ENCODE results near the gene CACNA2D3. TPM values are rescaled to one million over a fixed set of nuclear protein-coding genes. Genes with fewer than 3 reads are reported as not detected.
A peak's percentile ranks its signal among the peaks of the same experiment; 100 is the strongest.

The CACNA2D3 gene
- total and polyA plus RNA-seq, 7 experiments from 2014 or later, result 0.27 to 4.1 TPM; not detected in 5

DNA sequence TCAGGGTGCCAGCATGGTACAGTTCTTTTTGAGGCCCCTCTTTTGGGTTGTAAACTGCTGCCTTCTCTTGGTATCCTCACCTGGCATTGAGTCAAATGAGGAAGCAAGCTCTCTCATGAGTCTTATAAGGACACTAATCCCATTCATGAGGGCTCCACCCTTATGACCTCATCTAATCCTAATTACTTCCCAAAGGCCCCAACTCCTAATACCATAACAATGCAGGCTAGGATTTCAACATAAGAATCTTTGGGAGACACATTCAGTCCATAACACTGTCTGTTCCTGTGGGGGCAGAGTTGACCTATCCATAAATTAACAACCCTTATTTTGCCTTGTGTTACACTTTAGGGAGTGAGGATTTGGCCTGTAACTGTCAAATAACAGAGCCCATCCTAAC is 527.2 kb downstream of the CACNA2D3 start:
- no peaks in the 10 kb centered on the region for H3K27me3 Mint-ChIP-seq
- ATAC-seq, result no peak

DNA sequence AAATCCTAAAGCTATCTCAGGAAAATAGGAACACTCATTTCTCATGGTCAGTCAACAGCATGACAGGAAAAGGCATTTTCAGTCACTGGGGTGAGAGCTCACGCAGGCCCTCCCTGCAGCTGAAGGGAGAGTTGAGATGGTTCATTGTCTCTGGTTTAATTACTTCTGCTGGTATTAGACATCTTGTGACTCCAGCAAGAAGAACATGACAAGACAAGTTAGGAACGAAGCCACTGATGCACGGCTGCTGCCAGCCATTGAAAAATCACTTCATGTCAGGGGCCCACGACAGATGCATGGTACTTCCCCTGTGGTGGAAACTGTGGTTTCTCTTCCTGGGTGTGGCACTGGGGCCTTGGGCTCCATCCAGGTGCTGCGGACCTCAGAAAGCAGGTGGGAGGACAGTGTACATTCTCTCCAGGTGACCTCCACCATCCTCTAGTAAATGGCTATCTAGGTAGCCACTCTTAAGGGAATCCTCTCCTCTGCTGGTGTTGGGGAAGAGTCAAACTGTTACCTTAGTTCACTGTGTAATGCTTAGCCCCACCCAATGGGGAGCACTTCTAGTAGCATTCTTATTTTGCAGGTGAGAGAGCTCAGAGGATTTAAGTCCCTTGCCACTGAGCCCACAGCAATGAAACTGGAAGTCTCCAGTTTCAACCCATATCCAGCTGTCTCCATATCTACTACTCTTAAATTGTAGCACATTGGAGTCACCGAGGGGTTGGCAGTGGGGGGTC is 531.3 kb downstream of the CACNA2D3 start:
- POLR2A ChIA-PET, result no interaction called here
- H3K9me3 ChIP-seq (ENCODE audit: control insufficient read depth in 2 of 3, low read length in 3 of 3), result no peaks in the 10 kb centered on the region
- intact Hi-C loops (cut with micrococcal nuclease), result no loop called here
- H3K4me1 ChIP-seq (ENCODE audit: control insufficient read depth in 2 of 2, insufficient read depth in 2 of 2, low read length in 2 of 2), result no peaks in the 10 kb centered on the region
- no peak overlapping the region for H3K27ac ChIP-seq (ENCODE audit: low read depth, low read length)
- Mint-ChIP-seq H3K4me1 (peaks cover 0 to 3% (median 0%) of the 10 kb centered on the region in 7 donors), H3K4me3 (no peak overlapping the region), H3K27ac (peak overlapping the region in 1 of 9 donors; percentile 55), H3K36me3 (no peaks in the 10 kb centered on the region), H3K27me3 (no peaks in the 10 kb centered on the region), H3K9me3 (peaks cover 0 to 15% (median 8%) of the 10 kb centered on the region in 11 donors)
- H3K36me3 ChIP-seq (ENCODE audit: control insufficient read depth in 2 of 3, insufficient read depth in 3 of 3, low read length in 3 of 3), result no peaks in the 10 kb centered on the region
- no peak for DNase-seq
- CTCF ChIA-PET, result no interaction called here
- H3K27me3 ChIP-seq (ENCODE audit: control insufficient read depth in 2 of 2, insufficient read depth in 2 of 2, low read length in 2 of 2), result no peaks in the 10 kb centered on the region
- no peak for ATAC-seq
- no peak overlapping the region for H3K4me3 ChIP-seq (ENCODE audit: low read length)

More for the DNA sequence above, 527.2 kb downstream of the CACNA2D3 start:
- Mint-ChIP-seq H3K36me3 (no peaks in the 10 kb centered on the region), H3K9me3 (peaks cover 0 to 26% (median 12%) of the 10 kb centered on the region in 11 donors), H3K4me1 (peaks cover 0 to 3% (median 0%) of the 10 kb centered on the region in 7 donors), H3K4me3 (no peak overlapping the region), H3K27ac (no peak overlapping the region)
- Histone ChIP-seq H3K4me3 (ENCODE audit: low read length) (no peak overlapping the region), H3K27ac (ENCODE audit: low read depth, low read length) (no peak overlapping the region), H3K4me1 (ENCODE audit: control insufficient read depth in 2 of 2, insufficient read depth in 2 of 2, low read length in 2 of 2) (no peaks in the 10 kb centered on the region), H3K36me3 (ENCODE audit: control insufficient read depth in 2 of 3, insufficient read depth in 3 of 3, low read length in 3 of 3) (no peaks in the 10 kb centered on the region), H3K27me3 (ENCODE audit: control insufficient read depth in 2 of 2, insufficient read depth in 2 of 2, low read length in 2 of 2) (no peaks in the 10 kb centered on the region), H3K9me3 (ENCODE audit: control insufficient read depth in 2 of 3, low read length in 3 of 3) (peaks cover 0 to 4% (median 0%) of the 10 kb centered on the region in 3 experiments)
- POLR2A ChIA-PET, result no interaction called here
- intact Hi-C loops (cut with micrococcal nuclease), result no loop called here
- no peak for DNase-seq
- CTCF ChIA-PET, result no interaction called here

DNA sequence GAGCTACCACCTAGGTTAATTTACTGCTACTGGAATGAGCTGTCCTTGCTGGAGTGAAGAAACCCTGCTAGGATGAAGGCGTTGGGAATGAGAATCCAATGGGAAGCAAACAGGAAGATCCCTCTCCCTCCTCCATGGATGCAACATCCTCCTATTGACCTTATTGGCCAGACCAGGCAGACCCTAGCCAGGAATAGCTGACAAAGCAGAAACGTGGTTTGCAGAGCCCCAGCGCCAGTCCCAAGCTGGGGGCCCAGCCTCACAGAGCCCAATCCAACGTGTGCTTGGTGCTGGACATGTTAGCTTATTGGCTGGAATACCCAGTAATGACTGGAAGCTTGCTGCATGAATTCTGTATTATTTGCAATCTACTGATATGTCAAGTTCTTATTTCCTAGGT is 532.4 kb downstream of the CACNA2D3 start:
- Histone ChIP-seq H3K4me3 (ENCODE audit: low read length) (no peak overlapping the region), H3K9me3 (ENCODE audit: control insufficient read depth in 2 of 3, low read length in 3 of 3) (no peaks in the 10 kb centered on the region), H3K27me3 (ENCODE audit: control insufficient read depth in 2 of 2, insufficient read depth in 2 of 2, low read length in 2 of 2) (no peaks in the 10 kb centered on the region), H3K36me3 (ENCODE audit: control insufficient read depth in 2 of 3, insufficient read depth in 3 of 3, low read length in 3 of 3) (no peaks in the 10 kb centered on the region), H3K4me1 (ENCODE audit: control insufficient read depth in 2 of 2, insufficient read depth in 2 of 2, low read length in 2 of 2) (no peaks in the 10 kb centered on the region), H3K27ac (ENCODE audit: low read depth, low read length) (no peak overlapping the region)
- H3K27ac Mint-ChIP-seq, result no peak overlapping the region
- ATAC-seq (no peak), DNase-seq (no peak)
- no peak overlapping the region for H3K4me3 Mint-ChIP-seq
- peaks cover 0 to 17% (median 6%) of the 10 kb centered on the region in 11 donors for H3K9me3 Mint-ChIP-seq
- H3K27me3 Mint-ChIP-seq, result no peaks in the 10 kb centered on the region
- CTCF ChIA-PET, result no interaction called here
- no peaks in the 10 kb centered on the region for H3K36me3 Mint-ChIP-seq
- H3K4me1 Mint-ChIP-seq, result peaks cover 0 to 3% (median 0%) of the 10 kb centered on the region in 7 donors
- POLR2A ChIA-PET, result no interaction called here
- intact Hi-C loops (cut with micrococcal nuclease), result no loop called here

DNA sequence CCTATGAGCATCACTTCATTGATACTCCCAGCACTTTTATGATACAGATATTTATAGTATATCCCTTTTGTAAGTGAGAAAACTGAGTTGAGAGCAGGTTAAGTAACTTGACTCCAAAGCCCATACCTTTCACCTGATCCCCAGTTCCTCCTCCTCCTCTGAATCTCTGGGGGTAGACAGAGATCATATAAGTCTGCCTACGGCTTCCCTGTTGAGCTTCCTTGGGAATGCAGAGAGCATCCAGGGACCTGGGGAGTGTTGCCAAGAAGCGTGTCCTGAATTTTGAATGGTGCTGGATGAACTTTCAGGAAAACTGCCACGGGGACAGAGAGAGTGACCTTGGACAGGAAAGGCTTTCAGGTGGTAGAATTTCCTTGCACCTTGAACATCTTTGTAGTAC is 537.0 kb downstream of the CACNA2D3 start:
- Mint-ChIP-seq H3K27ac (no peak overlapping the region), H3K27me3 (peaks cover 0 to 8% (median 0%) of the 10 kb centered on the region in 5 donors), H3K9me3 (peaks cover 0 to 7% (median 0%) of the 10 kb centered on the region in 11 donors), H3K4me1 (no peaks in the 10 kb centered on the region), H3K36me3 (peaks cover 0 to 5% (median 0%) of the 10 kb centered on the region in 5 donors), H3K4me3 (no peak overlapping the region)
- ATAC-seq (no peak), DNase-seq (no peak)
- Histone ChIP-seq H3K27me3 (ENCODE audit: control insufficient read depth in 2 of 2, insufficient read depth in 2 of 2, low read length in 2 of 2) (no peaks in the 10 kb centered on the region), H3K36me3 (ENCODE audit: control insufficient read depth in 2 of 3, insufficient read depth in 3 of 3, low read length in 3 of 3) (no peaks in the 10 kb centered on the region), H3K9me3 (ENCODE audit: control insufficient read depth in 2 of 3, low read length in 3 of 3) (no peaks in the 10 kb centered on the region), H3K4me1 (ENCODE audit: control insufficient read depth in 2 of 2, insufficient read depth in 2 of 2, low read length in 2 of 2) (no peaks in the 10 kb centered on the region), H3K4me3 (ENCODE audit: low read length) (no peak overlapping the region), H3K27ac (ENCODE audit: low read depth, low read length) (no peak overlapping the region)
- intact Hi-C loops (cut with micrococcal nuclease), result no loop called here
- ChIA-PET POLR2A (no interaction called here), CTCF (no interaction called here)

DNA sequence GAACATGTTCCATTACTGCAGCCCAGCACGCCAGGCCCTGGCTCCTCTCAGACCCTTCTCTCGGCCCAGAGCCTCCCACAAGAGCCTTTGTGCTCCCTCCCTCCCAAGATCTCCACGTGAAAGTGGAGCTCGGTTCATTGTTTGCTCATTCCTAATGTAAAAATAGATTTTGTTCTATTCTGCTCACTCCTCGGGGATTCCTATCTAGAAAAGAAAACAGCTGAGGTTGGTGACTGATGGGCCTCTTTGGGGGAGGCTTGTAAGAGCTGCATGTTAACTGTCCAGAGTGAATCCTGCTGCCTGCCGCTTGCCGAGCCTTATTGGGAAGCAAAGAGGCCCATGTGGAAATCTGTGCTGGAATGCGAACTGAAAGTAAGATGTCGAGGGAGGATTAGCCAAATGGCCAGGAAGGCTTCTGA is 538.4 kb downstream of the CACNA2D3 start:
- H3K27me3 ChIP-seq (ENCODE audit: control insufficient read depth in 2 of 2, insufficient read depth in 2 of 2, low read length in 2 of 2), result no peaks in the 10 kb centered on the region

DNA sequence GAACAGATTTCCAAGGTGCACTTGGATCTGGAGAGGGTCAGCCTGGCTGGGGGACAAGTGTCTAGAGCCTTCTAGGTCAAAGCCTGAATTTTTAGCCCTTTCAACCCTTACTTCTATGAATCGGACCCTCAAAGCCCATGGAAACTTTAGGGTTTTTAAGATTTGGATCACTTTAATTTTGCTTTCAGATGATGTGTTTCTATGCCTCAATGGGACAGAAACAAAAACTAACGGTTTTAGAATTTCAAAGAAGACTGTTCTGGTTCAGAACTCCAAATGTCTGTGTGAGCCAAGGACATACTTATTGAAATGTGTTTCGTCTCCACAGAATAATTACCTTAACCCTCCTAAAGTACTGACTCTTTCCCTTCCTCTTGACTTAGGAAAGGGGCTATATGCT is 538.8 kb downstream of the CACNA2D3 start:
- intact Hi-C loops (cut with micrococcal nuclease), result no loop called here
- no peak overlapping the region for H3K27ac Mint-ChIP-seq
- CTCF ChIA-PET, result no interaction called here

More for the DNA sequence above, 538.4 kb downstream of the CACNA2D3 start:
- H3K4me3 ChIP-seq (ENCODE audit: low read length), result no peak overlapping the region
- H3K9me3 ChIP-seq (ENCODE audit: control insufficient read depth in 2 of 3, low read length in 3 of 3), result no peaks in the 10 kb centered on the region
- H3K27ac Mint-ChIP-seq, result no peak overlapping the region
- peaks cover 0 to 5% (median 0%) of the 10 kb centered on the region in 5 donors for H3K36me3 Mint-ChIP-seq
- CTCF ChIA-PET, result no interaction called here
- H3K27ac ChIP-seq (ENCODE audit: low read depth, low read length), result no peak overlapping the region
- H3K36me3 ChIP-seq (ENCODE audit: control insufficient read depth in 2 of 3, insufficient read depth in 3 of 3, low read length in 3 of 3), result no peaks in the 10 kb centered on the region
- POLR2A ChIA-PET, result no interaction called here
- peaks cover 0 to 8% (median 0%) of the 10 kb centered on the region in 5 donors for H3K27me3 Mint-ChIP-seq
- peaks cover 0 to 7% (median 2%) of the 10 kb centered on the region in 11 donors for H3K9me3 Mint-ChIP-seq
- no peaks in the 10 kb centered on the region for H3K4me1 Mint-ChIP-seq
- intact Hi-C loops (cut with micrococcal nuclease), result no loop called here
- no peak for ATAC-seq
- DNase-seq, result no peak
- H3K4me1 ChIP-seq (ENCODE audit: control insufficient read depth in 2 of 2, insufficient read depth in 2 of 2, low read length in 2 of 2), result no peaks in the 10 kb centered on the region
- H3K4me3 Mint-ChIP-seq, result no peak overlapping the region

DNA sequence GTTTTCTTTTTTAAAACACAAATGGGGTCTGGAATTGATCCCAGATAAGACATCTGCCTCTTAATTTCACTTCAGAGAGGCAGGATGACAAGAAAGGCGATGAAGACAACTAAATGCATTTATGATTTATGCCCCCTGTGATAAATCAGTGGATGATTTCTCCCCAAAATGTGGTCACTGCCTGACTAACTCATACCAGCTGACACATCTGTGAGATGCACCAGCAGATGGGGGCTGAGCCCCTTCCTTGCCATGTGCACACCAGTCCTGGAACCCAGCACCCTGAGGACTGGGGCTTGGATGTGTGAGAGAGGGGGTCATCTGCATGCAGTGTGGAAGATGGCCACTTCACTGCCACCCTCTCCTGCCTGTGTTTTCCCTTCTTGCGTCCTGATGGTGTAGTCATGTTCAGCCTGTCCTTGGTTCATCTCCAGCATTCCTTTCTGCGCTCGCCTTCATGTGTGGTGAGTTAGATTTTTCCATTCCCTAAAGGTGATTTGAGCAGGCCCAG is 541.2 kb downstream of the CACNA2D3 start:
- ChIA-PET CTCF (no interaction called here), POLR2A (no interaction called here)
- H3K4me1 ChIP-seq (ENCODE audit: control insufficient read depth in 2 of 2, insufficient read depth in 2 of 2, low read length in 2 of 2), result no peaks in the 10 kb centered on the region
- DNase-seq, result no peak
- Mint-ChIP-seq H3K36me3 (peaks cover 0 to 5% (median 0%) of the 10 kb centered on the region in 5 donors), H3K4me3 (no peak overlapping the region), H3K4me1 (no peaks in the 10 kb centered on the region), H3K9me3 (peaks cover 0 to 7% (median 2%) of the 10 kb centered on the region in 11 donors), H3K27ac (no peak overlapping the region), H3K27me3 (peaks cover 0 to 8% (median 0%) of the 10 kb centered on the region in 5 donors)
- H3K27me3 ChIP-seq (ENCODE audit: control insufficient read depth in 2 of 2, insufficient read depth in 2 of 2, low read length in 2 of 2), result no peaks in the 10 kb centered on the region
- H3K4me3 ChIP-seq (ENCODE audit: low read length), result no peak overlapping the region
- ATAC-seq, result no peak
- no peaks in the 10 kb centered on the region for H3K9me3 ChIP-seq (ENCODE audit: control insufficient read depth in 2 of 3, low read length in 3 of 3)
- intact Hi-C loops (cut with micrococcal nuclease), result no loop called here
- H3K27ac ChIP-seq (ENCODE audit: low read depth, low read length), result no peak overlapping the region
- H3K36me3 ChIP-seq (ENCODE audit: control insufficient read depth in 2 of 3, insufficient read depth in 3 of 3, low read length in 3 of 3), result no peaks in the 10 kb centered on the region

More for the DNA sequence above, 538.8 kb downstream of the CACNA2D3 start:
- Mint-ChIP-seq H3K4me1 (no peaks in the 10 kb centered on the region), H3K9me3 (peaks cover 0 to 7% (median 2%) of the 10 kb centered on the region in 11 donors), H3K36me3 (peaks cover 0 to 5% (median 0%) of the 10 kb centered on the region in 5 donors), H3K27me3 (peaks cover 0 to 8% (median 0%) of the 10 kb centered on the region in 5 donors), H3K4me3 (no peak overlapping the region)
- no peaks in the 10 kb centered on the region for H3K9me3 ChIP-seq (ENCODE audit: control insufficient read depth in 2 of 3, low read length in 3 of 3)
- ATAC-seq, result no peak
- H3K27ac ChIP-seq (ENCODE audit: low read depth, low read length), result no peak overlapping the region
- no peak overlapping the region for H3K4me3 ChIP-seq (ENCODE audit: low read length)
- no peaks in the 10 kb centered on the region for H3K27me3 ChIP-seq (ENCODE audit: control insufficient read depth in 2 of 2, insufficient read depth in 2 of 2, low read length in 2 of 2)
- DNase-seq, result no peak
- no peaks in the 10 kb centered on the region for H3K36me3 ChIP-seq (ENCODE audit: control insufficient read depth in 2 of 3, insufficient read depth in 3 of 3, low read length in 3 of 3)
- POLR2A ChIA-PET, result no interaction called here
- H3K4me1 ChIP-seq (ENCODE audit: control insufficient read depth in 2 of 2, insufficient read depth in 2 of 2, low read length in 2 of 2), result no peaks in the 10 kb centered on the region
